Cardiac ventricle fibroblast (primary cell): Measurements from ENCODE around the gene PTPRK. TPM values are rescaled to one million over a fixed set of nuclear protein-coding genes. Genes with fewer than 3 reads are reported as not detected.

Experiments used
- total RNA-seq: library from RNA; depleted of rRNA; stranded (reverse); fragments of >200 nt; gene quantifications from 2 replicates; pipeline ENCODE4 v1.2.3, GENCODE V29; 2015

PTPRK gene
- total RNA-seq = 21.7 and 21.8 TPM in 2 replicates

DNA sequence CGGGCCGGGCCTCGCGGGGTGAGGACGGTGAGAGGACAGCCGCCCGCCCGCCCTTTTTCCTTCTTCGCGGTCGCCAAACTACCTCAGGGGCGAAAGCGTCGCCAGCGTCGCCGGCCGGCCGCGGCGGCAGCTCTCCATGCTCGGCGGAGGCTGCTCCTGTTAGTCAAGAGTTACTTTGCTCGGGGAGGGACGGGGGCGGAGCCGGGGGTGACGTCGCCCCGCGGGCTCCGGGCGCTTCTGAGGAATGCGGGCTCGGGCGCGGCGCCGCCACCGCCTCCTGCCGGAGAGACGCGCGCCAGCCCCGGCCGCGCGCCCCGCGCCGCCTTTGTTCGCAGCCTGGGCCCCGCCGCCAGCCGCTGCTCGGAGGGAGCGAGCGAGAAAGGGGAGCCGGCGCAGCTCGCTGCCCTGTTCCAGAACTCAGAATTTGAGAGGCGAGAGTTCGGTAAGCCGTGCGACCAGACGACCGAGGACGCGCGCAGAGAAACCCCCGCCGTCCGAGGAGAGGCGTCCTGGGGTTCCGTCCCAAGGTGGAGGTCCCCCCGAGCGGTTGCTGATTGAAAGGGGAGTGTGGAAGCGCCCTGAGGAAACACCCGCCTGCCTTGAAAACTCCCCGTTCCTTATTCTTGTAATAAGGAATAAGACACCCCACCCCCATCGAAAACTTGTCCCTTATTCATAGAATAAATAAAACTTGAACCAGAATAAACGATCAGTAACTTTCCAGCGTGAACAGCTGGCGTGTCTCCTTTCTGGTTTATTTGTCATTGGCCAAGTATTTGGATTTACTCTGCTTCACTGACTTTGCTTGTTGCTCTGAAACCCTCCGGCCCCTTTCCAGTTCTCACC, at the start of gene PTPRK:
TSS of gene PTPRK (minus strand) at position 164 of the 846 bp plus-strand sequence. CDS start 241 bp downstream, outside the sequence.

